Dendritic cell treated with granulocyte-macrophage colony-stimulating factor and Interleukin-4, amounts not matched to agents 40 ng/mL and 50 ng/mL, for 4 days (primary cell): ENCODE results near the gene SNRPD3.

Source experiments
- H3K27ac Mint-ChIP-seq: one replicate; pipeline ENCODE4 v1.8.0; 2022; ENCODE audit warnings: mild to moderate bottlenecking, mixed read lengths
- H3K27me3 Mint-ChIP-seq: one replicate; pipeline ENCODE4 v1.8.0; 2022; ENCODE audit warnings: mild to moderate bottlenecking, mixed read lengths
- H3K36me3 Mint-ChIP-seq: one replicate; pipeline ENCODE4 v1.8.0; 2022; ENCODE audit warnings: low read depth, mixed read lengths
- H3K4me1 Mint-ChIP-seq: one replicate; pipeline ENCODE4 v1.8.0; 2022; ENCODE audit warnings: low read depth, mixed read lengths
- H3K4me3 Mint-ChIP-seq: one replicate; pipeline ENCODE4 v1.8.0; 2022; ENCODE audit warnings: mild to moderate bottlenecking, moderate library complexity, mixed read lengths
- H3K9me3 Mint-ChIP-seq: one replicate; pipeline ENCODE4 v1.8.0; 2022; ENCODE audit warnings: mixed read lengths
- intact Hi-C: fragments of 100-400 bp; cut with micrococcal nuclease; formaldehyde crosslinking; loops from one replicate; pipeline ENCODE4 v1.15.0; 2022

Gene SNRPD3

DNA sequence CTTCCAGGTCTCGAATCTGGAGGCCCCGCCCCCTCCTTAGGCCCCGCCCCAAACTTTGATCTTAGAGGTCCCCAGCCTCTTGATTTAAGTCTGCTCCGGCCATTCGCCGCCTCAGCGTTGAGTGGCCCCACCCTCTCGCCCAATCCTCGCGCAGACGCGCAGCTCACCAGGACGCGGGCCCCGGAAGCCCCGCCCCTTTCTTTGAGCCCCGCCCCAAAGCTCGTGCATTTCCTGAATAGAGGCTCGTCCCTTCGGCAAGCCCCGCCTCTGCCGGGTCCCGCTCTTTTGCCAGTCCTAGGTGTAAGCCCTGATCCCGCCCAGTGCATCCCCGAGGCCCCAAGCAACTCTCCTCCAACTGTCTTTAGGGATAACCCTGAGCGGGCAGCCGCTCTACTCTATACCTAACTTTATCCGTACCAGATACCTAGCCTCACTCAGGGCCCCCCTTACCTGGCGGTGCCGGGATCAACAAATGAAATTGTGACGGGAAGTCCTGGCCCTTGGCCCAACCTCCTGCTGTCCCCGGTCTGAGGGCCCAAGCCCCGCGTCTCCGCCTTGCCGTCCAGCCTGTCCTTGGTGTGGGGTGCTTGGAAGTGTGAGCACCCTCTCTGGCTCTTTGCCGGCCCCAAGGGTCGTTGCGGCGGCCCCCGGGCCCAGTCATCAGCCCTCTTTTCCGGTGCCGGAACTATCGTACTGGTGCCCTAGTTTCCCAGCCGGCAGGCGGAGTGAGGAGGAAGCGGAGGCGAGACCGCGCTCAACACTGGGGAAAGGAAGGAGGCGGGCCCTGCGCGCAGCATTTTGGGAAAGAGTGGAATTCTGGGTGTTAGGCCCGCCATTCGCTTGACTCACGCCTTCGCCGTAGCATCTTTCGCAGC lies at the start of gene SNRPD3:
Gene SNRPD3 (plus strand): TSS at position 835 of the 875 bp plus-strand sequence. CDS start 1,676 bp downstream, outside the sequence.
- H3K4me1 Mint-ChIP-seq: peaks cover 63% of the 10 kb centered on the region
- H3K27me3 Mint-ChIP-seq: no peaks in the 10 kb centered on the region
- peak within 1 kb of the TSS; percentile 94 for H3K4me3 Mint-ChIP-seq
- peaks cover 66% of the 10 kb centered on the region for H3K36me3 Mint-ChIP-seq
- H3K9me3 Mint-ChIP-seq: no peaks in the 10 kb centered on the region
- H3K27ac Mint-ChIP-seq: peak within 1 kb of the TSS; percentile 93
- intact Hi-C loops: no loop called here

- no peak overlapping the region for H3K4me3 Mint-ChIP-seq
- H3K4me1 Mint-ChIP-seq: peaks cover 78% of the 10 kb centered on the region
- H3K36me3 Mint-ChIP-seq: no peaks in the 10 kb centered on the region
- intact Hi-C loops: no loop called here
- H3K9me3 Mint-ChIP-seq: no peaks in the 10 kb centered on the region
- H3K27ac Mint-ChIP-seq: peak overlapping the region; percentile 32
- peaks cover 9% of the 10 kb centered on the region for H3K27me3 Mint-ChIP-seq
These were observed 48.9 kb upstream of the SNRPD3 start for GRCh38 chr22:24506802-24507438.

- peaks cover 77% of the 10 kb centered on the region for H3K4me1 Mint-ChIP-seq
- peaks cover 9% of the 10 kb centered on the region for H3K27me3 Mint-ChIP-seq
- H3K36me3 Mint-ChIP-seq: no peaks in the 10 kb centered on the region
- H3K4me3 Mint-ChIP-seq: no peak overlapping the region
- intact Hi-C loops: no loop called here
- no peak overlapping the region for H3K27ac Mint-ChIP-seq
- H3K9me3 Mint-ChIP-seq: no peaks in the 10 kb centered on the region
These were observed 48.1 kb upstream of the SNRPD3 start for GRCh38 chr22:24507716-24508115.

DNA sequence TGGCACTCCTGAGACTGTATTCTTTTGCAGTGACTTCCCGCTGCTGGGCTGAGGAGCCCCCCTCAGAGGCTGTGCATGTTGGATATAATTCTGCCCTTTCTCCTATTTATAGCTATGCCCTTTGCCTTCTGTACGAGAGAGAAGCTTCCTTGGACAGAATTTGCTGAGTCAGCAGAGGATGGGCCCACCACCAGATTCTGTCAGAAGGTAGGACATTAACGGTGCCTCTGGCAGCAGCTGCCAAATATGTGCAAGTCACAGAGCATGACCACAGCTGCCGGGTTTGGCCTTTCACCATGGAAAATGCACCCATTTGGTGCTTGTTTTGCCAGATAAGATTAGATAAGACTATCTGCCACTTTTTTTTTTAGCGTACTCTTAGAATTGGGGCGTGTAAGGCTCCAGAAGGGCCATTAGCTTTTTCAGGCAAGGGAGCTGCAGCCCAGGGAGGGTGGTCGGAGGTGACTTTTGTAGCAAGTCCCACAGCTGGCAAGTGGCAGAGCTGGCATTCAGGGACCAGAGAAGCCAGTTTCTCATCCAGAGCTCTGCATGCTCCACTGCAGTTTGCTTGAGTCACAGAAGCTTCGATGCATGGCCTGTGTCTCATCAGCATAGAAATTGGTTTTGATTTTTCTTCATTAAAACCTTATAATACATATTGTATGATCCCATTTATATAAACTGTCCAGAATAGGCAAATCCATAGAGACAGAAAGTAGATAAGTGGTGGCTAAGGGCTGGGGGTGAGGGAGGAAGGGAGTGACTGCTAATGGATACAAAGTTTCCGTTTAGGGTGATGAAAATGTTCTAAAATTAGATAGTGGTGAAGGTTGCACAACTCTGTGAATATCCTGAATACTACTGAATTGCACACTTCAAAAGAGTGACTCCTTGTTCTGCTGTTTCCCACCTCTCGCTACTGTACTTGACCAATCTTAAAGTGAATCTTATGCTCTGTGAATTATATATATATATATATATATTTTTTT lies 44.9 kb upstream of the SNRPD3 start:
- H3K27ac Mint-ChIP-seq: peak overlapping the region; percentile 45
- no peaks in the 10 kb centered on the region for H3K9me3 Mint-ChIP-seq
- no peak overlapping the region for H3K4me3 Mint-ChIP-seq

DNA sequence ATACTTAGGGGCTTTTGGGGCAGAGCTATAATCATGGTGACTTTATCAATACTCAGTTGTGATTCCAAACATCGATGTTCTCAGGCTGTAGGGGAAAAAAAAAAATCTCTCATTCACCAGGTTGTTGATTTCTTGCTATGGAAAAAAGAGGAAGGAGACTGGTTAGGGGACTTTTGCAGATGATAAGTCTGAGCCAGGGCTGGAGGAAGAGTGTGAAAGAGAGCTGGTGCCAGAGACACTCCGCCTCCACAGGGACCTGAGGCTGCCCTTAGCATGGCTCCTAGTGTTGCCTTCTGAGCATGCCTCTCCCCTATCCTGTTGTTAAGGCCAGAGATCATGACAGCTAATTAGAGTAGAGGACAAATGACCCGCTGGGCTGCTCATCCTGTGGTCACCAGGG lies 43.8 kb upstream of the SNRPD3 start:
- Mint-ChIP-seq H3K27me3 (peaks cover 5% of the 10 kb centered on the region), H3K27ac (peak overlapping the region; percentile 39), H3K9me3 (no peaks in the 10 kb centered on the region), H3K4me1 (peaks cover 78% of the 10 kb centered on the region), H3K36me3 (no peaks in the 10 kb centered on the region), H3K4me3 (no peak overlapping the region)
- intact Hi-C loops: no loop called here

More for the DNA sequence above, 44.9 kb upstream of the SNRPD3 start:
- peaks cover 7% of the 10 kb centered on the region for H3K27me3 Mint-ChIP-seq
- peaks cover 77% of the 10 kb centered on the region for H3K4me1 Mint-ChIP-seq
- no peaks in the 10 kb centered on the region for H3K36me3 Mint-ChIP-seq
- intact Hi-C loops: no loop called here

- no peaks in the 10 kb centered on the region for H3K36me3 Mint-ChIP-seq
- intact Hi-C loops: no loop called here
- H3K4me3 Mint-ChIP-seq: no peak overlapping the region
- peaks cover 76% of the 10 kb centered on the region for H3K4me1 Mint-ChIP-seq
- no peaks in the 10 kb centered on the region for H3K9me3 Mint-ChIP-seq
- no peak overlapping the region for H3K27ac Mint-ChIP-seq
- peaks cover 7% of the 10 kb centered on the region for H3K27me3 Mint-ChIP-seq
These were observed 42.2 kb upstream of the SNRPD3 start for GRCh38 chr22:24513378-24514240.

- no peaks in the 10 kb centered on the region for H3K36me3 Mint-ChIP-seq
- H3K27me3 Mint-ChIP-seq: peaks cover 9% of the 10 kb centered on the region
- no peak overlapping the region for H3K4me3 Mint-ChIP-seq
- H3K4me1 Mint-ChIP-seq: peaks cover 74% of the 10 kb centered on the region
- no peaks in the 10 kb centered on the region for H3K9me3 Mint-ChIP-seq
- intact Hi-C loops: no loop called here
- no peak overlapping the region for H3K27ac Mint-ChIP-seq
These were observed 41.4 kb upstream of the SNRPD3 start for GRCh38 chr22:24514241-24515026.

DNA sequence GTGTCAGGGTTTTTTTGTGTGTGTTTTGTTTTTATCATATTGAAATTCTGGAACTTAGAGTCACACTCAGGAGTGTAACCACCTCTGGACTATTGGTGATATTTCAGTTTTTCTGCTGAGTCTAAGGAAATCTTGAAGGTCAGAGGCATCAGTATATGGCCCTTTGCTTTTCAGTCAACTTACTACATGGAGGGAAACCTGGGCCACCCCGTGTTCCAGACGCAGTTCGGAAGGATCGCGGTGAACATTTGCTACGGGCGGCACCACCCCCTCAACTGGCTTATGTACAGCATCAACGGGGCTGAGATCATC lies 40.8 kb upstream of the SNRPD3 start:
- Mint-ChIP-seq H3K4me3 (no peak overlapping the region), H3K4me1 (peaks cover 79% of the 10 kb centered on the region), H3K27ac (no peak overlapping the region), H3K27me3 (peaks cover 9% of the 10 kb centered on the region), H3K36me3 (no peaks in the 10 kb centered on the region), H3K9me3 (no peaks in the 10 kb centered on the region)
- intact Hi-C loops: no loop called here

DNA sequence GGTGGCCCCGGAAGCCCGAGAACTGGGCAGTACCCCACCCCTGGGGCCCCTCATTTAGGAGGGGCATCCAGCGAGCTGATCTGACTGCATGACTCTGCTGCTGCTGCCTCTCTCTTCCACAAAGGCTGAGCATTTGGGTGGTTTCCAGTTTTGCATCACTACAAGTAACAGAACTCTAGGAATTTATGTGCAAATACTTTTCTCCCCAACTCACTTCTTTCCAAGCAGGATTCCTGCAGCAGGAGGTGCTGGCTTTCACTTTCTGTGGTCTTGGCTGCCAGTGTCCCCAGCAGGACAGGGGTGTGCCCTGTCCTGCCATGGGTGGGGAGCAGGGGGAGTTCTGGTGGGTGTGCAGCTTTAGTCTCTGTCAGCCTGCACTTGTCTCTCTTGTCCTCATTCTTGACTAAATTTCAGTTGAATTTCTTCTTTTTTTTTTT lies 39.5 kb upstream of the SNRPD3 start:
- H3K27me3 Mint-ChIP-seq: peaks cover 4% of the 10 kb centered on the region
- H3K9me3 Mint-ChIP-seq: no peaks in the 10 kb centered on the region
- H3K4me1 Mint-ChIP-seq: peaks cover 67% of the 10 kb centered on the region
- peak overlapping the region; percentile 59 for H3K4me3 Mint-ChIP-seq
- no peaks in the 10 kb centered on the region for H3K36me3 Mint-ChIP-seq
- peak overlapping the region; percentile 61 for H3K27ac Mint-ChIP-seq
- intact Hi-C loops: no loop called here

DNA sequence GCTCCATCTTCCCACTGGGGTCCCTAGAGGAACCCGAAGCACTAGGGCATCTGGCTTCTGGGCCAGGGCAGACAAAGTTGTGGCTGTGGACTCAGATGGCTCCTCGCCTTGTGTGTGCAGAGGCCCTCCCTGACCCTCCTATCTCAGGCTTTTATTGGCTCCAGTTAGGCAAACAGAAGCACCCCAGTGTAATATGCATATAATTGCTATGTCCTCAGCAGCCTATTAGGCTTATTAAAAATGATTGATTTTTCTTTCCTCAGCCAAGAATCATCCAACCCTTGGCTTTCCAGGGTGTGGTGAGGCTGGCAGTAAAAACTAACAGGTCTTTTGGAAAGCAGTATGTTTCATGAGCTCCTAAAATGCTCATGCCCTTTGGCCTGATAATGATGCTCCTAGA lies 38.4 kb upstream of the SNRPD3 start:
- Mint-ChIP-seq H3K4me3 (no peak overlapping the region), H3K36me3 (no peaks in the 10 kb centered on the region), H3K4me1 (peaks cover 64% of the 10 kb centered on the region), H3K27me3 (peaks cover 6% of the 10 kb centered on the region), H3K27ac (peak overlapping the region; percentile 61), H3K9me3 (no peaks in the 10 kb centered on the region)
- intact Hi-C loops: no loop called here

DNA sequence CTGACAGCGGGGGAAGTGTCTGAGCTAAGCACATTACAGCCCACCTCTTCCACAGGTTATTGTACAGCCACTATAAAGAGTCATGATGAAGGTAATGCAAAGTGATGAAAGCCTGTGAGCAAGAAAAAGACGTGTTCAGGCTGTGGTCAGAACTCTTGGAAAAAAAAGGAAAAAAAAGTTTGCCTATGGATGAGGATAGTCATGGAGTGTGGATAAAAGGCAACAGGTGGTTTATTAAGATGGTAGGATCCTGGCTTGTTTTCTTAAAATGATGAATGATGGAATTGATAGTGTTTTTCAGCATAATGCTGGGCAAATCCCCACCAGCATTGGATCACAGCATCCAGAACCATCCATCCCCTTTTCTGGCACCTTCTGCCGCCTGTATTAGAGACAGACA lies 37.6 kb upstream of the SNRPD3 start:
- Mint-ChIP-seq H3K4me3 (no peak overlapping the region), H3K36me3 (no peaks in the 10 kb centered on the region), H3K27ac (no peak overlapping the region), H3K9me3 (no peaks in the 10 kb centered on the region), H3K4me1 (peaks cover 58% of the 10 kb centered on the region), H3K27me3 (peaks cover 6% of the 10 kb centered on the region)
- intact Hi-C loops: no loop called here

DNA sequence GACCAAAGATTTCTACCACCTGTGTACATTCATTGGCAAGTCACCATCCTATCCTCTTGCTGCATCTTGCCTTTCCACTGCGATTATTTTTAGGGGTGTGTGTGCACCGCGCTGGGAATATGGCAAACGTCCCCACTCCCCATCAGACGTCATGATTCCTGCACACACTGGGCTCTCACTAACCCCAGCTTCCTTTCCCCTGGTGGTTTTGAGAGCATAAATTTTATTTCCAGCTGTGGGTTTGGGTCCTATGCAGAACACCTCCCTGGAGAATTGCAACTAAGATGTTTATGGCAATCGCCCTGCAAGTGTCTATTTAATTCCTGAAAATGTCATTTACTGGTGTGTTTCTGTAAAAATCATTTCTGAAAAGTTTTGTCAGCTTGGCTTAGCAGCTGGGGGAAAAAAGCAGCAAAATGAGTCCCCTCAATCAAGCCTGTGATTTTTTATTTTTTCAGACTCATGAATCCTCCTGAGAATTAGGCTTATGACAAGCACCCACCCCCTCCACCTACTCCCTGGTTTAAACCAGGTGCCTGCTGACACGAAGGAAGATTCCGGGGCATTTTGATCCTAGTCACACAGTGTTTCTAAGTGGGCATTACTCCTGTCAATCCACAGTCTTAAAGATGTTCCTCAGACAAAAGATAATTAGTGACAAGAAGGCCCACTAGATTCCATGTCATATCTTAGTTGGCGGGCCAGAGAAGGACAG lies 36.9 kb upstream of the SNRPD3 start:
- Mint-ChIP-seq H3K36me3 (no peaks in the 10 kb centered on the region), H3K4me1 (peaks cover 51% of the 10 kb centered on the region), H3K27me3 (peaks cover 6% of the 10 kb centered on the region), H3K27ac (no peak overlapping the region), H3K9me3 (no peaks in the 10 kb centered on the region), H3K4me3 (no peak overlapping the region)
- intact Hi-C loops: no loop called here
